HCT116 (cell line): ENCODE measurements around the gene PM20D2.

ENCODE experiments used
- EZH2 ChIP-seq: fragments of 200-600 bp; sonication (generic); IDR thresholded peaks from 2 replicates; pipeline ENCODE4 v1.6.1; 2017; ENCODE audit warnings: antibody characterized with exemption, mixed run types
- POLR2A ChIP-seq: IDR thresholded peaks from 2 replicates; pipeline ENCODE4 v1.7.0; 2011; ENCODE audit warnings: borderline replicate concordance; ENCODE audit not compliant: insufficient read depth, insufficient read length; ENCODE audit errors: extremely low read depth
- POLR2AphosphoS5 ChIP-seq: IDR thresholded peaks from 2 replicates; pipeline ENCODE4 v1.6.1; 2011; ENCODE audit warnings: mild to moderate bottlenecking, low read depth, low read length, moderate library complexity
- SRF ChIP-seq: IDR thresholded peaks from 2 replicates; pipeline ENCODE4 v1.6.1; 2012; ENCODE audit warnings: low read depth
- TF ChIP-seq, protein P1 (sequence below): IDR thresholded peaks from 2 replicates; pipeline ENCODE4 v1.6.1; 2012
- TF ChIP-seq, protein P2 (sequence below), 3 experiments: fragments of 200-600 bp in 1 of 3; sonication (generic) in 1 of 3; IDR thresholded peaks in 2 of 3; conservative IDR thresholded peaks in 1 of 3; 2 replicates each; pipeline ENCODE4 v1.5.1; 2012 to 2017; ENCODE audit warnings: low read depth in 2 of 3, low read length in 2 of 3, antibody characterized with exemption in 1 of 3, borderline replicate concordance in 1 of 3, control low read depth in 1 of 3, mild to moderate bottlenecking in 1 of 3, mixed read lengths in 1 of 3, mixed run types in 1 of 3, moderate library complexity in 1 of 3; ENCODE audit not compliant: insufficient read depth in 1 of 3

DNA sequence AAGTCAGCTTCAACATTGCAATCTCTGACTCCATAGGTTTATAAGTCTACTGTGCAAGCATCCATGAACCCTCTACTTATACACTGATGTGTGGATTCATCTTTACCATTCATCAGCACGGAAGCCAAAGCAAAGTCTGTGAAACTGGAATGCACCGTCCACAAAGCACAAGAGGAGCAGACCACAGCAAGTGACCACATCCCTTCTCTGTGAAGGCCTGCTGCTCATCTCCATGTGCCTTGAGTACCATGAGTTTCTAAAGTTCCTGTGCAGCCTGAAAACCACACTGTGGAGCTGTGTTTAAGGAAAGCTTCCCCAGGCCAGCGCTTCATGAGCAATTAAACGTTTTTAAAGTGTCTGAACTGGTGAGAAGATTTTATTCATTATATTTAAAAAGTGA is 51.3 kb downstream of the PM20D2 start:
- TF ChIP-seq, protein P1, sequence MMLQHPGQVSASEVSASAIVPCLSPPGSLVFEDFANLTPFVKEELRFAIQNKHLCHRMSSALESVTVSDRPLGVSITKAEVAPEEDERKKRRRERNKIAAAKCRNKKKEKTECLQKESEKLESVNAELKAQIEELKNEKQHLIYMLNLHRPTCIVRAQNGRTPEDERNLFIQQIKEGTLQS: no peak
- TF ChIP-seq, protein P2, sequence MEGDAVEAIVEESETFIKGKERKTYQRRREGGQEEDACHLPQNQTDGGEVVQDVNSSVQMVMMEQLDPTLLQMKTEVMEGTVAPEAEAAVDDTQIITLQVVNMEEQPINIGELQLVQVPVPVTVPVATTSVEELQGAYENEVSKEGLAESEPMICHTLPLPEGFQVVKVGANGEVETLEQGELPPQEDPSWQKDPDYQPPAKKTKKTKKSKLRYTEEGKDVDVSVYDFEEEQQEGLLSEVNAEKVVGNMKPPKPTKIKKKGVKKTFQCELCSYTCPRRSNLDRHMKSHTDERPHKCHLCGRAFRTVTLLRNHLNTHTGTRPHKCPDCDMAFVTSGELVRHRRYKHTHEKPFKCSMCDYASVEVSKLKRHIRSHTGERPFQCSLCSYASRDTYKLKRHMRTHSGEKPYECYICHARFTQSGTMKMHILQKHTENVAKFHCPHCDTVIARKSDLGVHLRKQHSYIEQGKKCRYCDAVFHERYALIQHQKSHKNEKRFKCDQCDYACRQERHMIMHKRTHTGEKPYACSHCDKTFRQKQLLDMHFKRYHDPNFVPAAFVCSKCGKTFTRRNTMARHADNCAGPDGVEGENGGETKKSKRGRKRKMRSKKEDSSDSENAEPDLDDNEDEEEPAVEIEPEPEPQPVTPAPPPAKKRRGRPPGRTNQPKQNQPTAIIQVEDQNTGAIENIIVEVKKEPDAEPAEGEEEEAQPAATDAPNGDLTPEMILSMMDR (IDR thresholded peaks at IDR 0.05 in 2 of 3, conservative IDR thresholded peaks at IDR 0.05 in 1 of 3; ENCODE audit: borderline replicate concordance in 1 of 3, insufficient read depth in 1 of 3, low read depth in 2 of 3, low read length in 2 of 3): no peak
- TF ChIP-seq POLR2AphosphoS5: no peak
- TF ChIP-seq POLR2A: no peak
- TF ChIP-seq SRF: no peak
- TF ChIP-seq EZH2: no peak
